ENCODE measurements around the gene MRPL49. TPM values are rescaled to one million over a fixed set of nuclear protein-coding genes. Genes with fewer than 3 reads are reported as not detected.

MRPL49 gene
- total RNA-seq, 1 experiment from 2014 or later, result 111 TPM

DNA sequence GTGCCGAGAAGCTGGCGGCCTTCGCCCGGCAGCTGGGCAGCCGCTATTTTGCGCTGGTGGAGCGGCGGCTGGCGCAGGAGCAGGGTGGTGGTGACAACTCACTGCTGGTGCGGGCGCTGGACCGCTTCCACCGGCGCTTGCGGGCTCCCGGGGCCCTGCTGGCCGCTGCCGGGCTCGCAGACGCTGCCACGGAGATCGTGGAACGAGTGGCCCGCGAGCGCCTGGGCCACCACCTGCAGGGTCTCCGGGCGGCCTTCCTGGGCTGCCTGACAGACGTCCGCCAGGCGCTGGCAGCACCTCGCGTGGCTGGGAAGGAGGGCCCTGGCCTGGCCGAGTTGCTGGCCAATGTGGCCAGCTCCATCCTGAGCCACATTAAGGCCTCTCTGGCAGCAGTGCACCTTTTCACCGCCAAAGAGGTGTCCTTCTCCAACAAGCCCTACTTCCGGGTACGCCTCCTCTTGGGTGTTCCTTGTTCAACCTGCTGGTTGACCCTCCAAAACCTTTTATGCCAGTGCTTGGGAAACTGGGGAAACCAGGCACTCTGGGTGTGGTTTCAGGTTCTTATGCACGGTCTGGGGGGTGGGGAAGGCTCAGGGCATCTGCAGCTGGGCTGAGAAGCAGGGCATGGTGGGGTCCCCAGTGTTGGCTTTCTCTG is 13.5 kb upstream of the MRPL49 start:
- H3K9me3 ChIP-seq (ENCODE audit: control insufficient read depth, insufficient read depth, low read depth, low read length), result no peaks in the 10 kb centered on the region
- no TSS peak for BruUV-seq (replicated peaks)
- no peaks in the 10 kb centered on the region for H3K36me3 ChIP-seq (ENCODE audit: control insufficient read depth, insufficient read depth, low read length)
- in situ Hi-C loops (cut with HindIII; ENCODE audit: low pct_unique_long_range_greater_than_20kb, low sequenced_read_pairs), result no loop called here
- DNase-seq (ENCODE audit: low read depth, low spot score) (no peak), ATAC-seq (no peak)
- ChIA-PET CTCF (no interaction called here), POLR2A (no interaction called here)
- intact Hi-C loops (cut with micrococcal nuclease; ENCODE audit: unreplicated experiment), result no loop called here
- TF ChIP-seq SIN3A (IDR thresholded peaks at IDR 0.05; ENCODE audit: borderline replicate concordance, insufficient read depth, low read depth, low read length) (no peak), CTCF (IDR thresholded peaks at IDR 0.05) (no peak), TCF7L2 (IDR thresholded peaks at IDR 0.05; ENCODE audit: low read depth, low read length) (no peak), REST (IDR thresholded peaks at IDR 0.05; ENCODE audit: insufficient read depth in 1 of 2, low read depth in 2 of 2, low read length in 1 of 2) (0 out of 4 replicates have a peak, but pooled peaks of 1 of the 2 experiments have one; percentile 15), POLR2AphosphoS5 (IDR thresholded peaks at IDR 0.05; ENCODE audit: low read depth, low read length) (no peak)
- H3K4me3 ChIP-seq (ENCODE audit: low read depth in 2 of 2, low read length in 2 of 2), result no peak overlapping the region
- peaks cover 19% of the 10 kb centered on the region for H3K4me1 ChIP-seq (ENCODE audit: control insufficient read depth, insufficient read depth, low read length)
- no peak overlapping the region for H3K27ac ChIP-seq (ENCODE audit: low read length)
- H3K27me3 ChIP-seq (ENCODE audit: control insufficient read depth, insufficient read depth, low read length), result no peaks in the 10 kb centered on the region

DNA sequence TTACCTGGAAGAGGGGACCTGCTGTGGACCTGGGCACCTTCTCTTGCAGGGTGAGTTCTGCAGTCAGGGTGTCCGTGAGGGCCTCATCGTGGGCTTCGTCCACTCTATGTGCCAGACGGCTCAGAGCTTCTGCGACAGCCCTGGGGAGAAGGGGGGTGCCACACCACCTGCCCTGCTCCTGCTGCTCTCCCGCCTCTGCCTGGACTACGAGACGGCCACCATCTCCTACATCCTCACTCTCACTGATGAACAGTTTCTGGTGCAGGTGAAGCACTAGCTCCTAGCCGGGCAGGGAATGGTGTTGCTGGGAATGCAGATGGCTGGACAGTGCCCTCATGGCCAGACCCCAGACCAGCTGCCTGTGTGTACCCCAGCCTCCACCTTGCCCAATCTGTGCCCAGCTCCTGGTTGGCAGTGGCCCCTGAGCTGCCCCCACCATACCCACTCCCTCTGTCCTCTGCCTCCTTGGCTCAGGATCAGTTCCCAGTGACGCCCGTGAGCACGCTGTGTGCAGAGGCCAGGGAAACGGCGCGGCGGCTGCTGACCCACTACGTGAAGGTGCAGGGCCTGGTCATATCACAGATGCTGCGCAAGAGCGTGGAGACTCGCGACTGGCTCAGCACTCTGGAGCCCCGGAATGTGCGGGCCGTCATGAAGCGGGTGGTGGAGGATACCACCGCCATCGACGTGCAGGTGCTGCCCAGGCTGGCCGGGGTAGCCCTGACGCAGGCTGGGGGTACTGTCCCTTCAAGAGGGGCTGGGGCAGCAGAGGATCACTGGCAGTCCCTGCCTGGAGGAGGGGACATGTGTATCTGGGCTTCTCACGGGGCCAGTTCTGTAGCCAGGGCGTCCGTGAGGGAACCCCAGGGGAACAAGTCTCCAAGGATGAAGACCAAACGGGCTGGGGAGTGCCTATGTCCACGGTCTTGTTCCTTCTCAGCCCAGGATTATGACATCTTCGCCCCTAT is 12.6 kb upstream of the MRPL49 start:
- TF ChIP-seq TCF7L2 (IDR thresholded peaks at IDR 0.05; ENCODE audit: low read depth, low read length) (no peak), REST (IDR thresholded peaks at IDR 0.05; ENCODE audit: insufficient read depth in 1 of 2, low read depth in 2 of 2, low read length in 1 of 2) (no peak), SIN3A (IDR thresholded peaks at IDR 0.05; ENCODE audit: borderline replicate concordance, insufficient read depth, low read depth, low read length) (no peak), POLR2AphosphoS5 (IDR thresholded peaks at IDR 0.05; ENCODE audit: low read depth, low read length) (no peak), CTCF (IDR thresholded peaks at IDR 0.05) (no peak)
- POLR2A ChIA-PET, result interaction anchor here (1.0 kb wide), 1 partner anchor 7 kb away, joined by 6 read pairs; no protein-coding TSS in a partner anchor
- intact Hi-C loops (cut with micrococcal nuclease; ENCODE audit: unreplicated experiment), result loop anchor here (10.0 kb wide), 1 partner anchor 265 kb away; the partner anchor contains the start of gene CDC42BPG

More for the DNA sequence above, 12.6 kb upstream of the MRPL49 start:
- CTCF ChIA-PET, result interaction anchor here (0.9 to 1.3 kb wide), 4 partner anchors 8 to 255 kb away, joined by 3 to 6 read pairs (median 4); no protein-coding TSS in a partner anchor
- Histone ChIP-seq H3K27ac (ENCODE audit: low read length) (no peak overlapping the region), H3K27me3 (ENCODE audit: control insufficient read depth, insufficient read depth, low read length) (no peaks in the 10 kb centered on the region), H3K4me1 (ENCODE audit: control insufficient read depth, insufficient read depth, low read length) (peaks cover 21% of the 10 kb centered on the region), H3K36me3 (ENCODE audit: control insufficient read depth, insufficient read depth, low read length) (no peaks in the 10 kb centered on the region), H3K4me3 (ENCODE audit: low read depth in 2 of 2, low read length in 2 of 2) (no peak overlapping the region), H3K9me3 (ENCODE audit: control insufficient read depth, insufficient read depth, low read depth, low read length) (no peaks in the 10 kb centered on the region)
- in situ Hi-C loops (cut with HindIII; ENCODE audit: low pct_unique_long_range_greater_than_20kb, low sequenced_read_pairs), result no loop called here
- ATAC-seq (no peak), DNase-seq (ENCODE audit: low read depth, low spot score) (no peak)
- BruUV-seq (replicated peaks), result no TSS peak

Data from Panc1 (cell line).